Suprapubic skin (tissue), 4 donors: ENCODE results near the gene STK24. TPM values are rescaled to one million over a fixed set of nuclear protein-coding genes. Genes with fewer than 3 reads are reported as not detected.

Experiments
- DNase-seq, 2 donors: peaks; one replicate each; pipeline ENCODE4 v3.0.0-alpha.2; 2019; ENCODE audit warnings: low spot score in 2 of 2
- H3K27ac ChIP-seq: fragments of 200-600 bp; sonication (generic); one replicate; pipeline ENCODE4 v1.5.1; 2019
- H3K27me3 ChIP-seq: fragments of 200-600 bp; sonication (generic); one replicate; pipeline ENCODE4 v1.5.1; 2019
- H3K36me3 ChIP-seq: fragments of 200-600 bp; sonication (generic); one replicate; pipeline ENCODE4 v1.5.1; 2019
- H3K4me1 ChIP-seq: fragments of 200-600 bp; sonication (generic); one replicate; pipeline ENCODE4 v1.5.1; 2019
- H3K4me3 ChIP-seq: fragments of 200-600 bp; sonication (generic); one replicate; pipeline ENCODE4 v1.5.1; 2019; ENCODE audit warnings: mild to moderate bottlenecking
- H3K9me3 ChIP-seq: fragments of 200-600 bp; sonication (generic); one replicate; pipeline ENCODE4 v1.5.1; 2019
- EP300 ChIP-seq: sonication (generic); formaldehyde crosslinking; IDR thresholded peaks from one replicate; pipeline ENCODE4 v1.6.1; 2017; ENCODE audit warnings: antibody characterized with exemption
- POLR2A ChIP-seq, 2 donors: fragments of 450-650 bp; IDR thresholded peaks; one replicate each; pipeline ENCODE4 v1.6.1; 2017; ENCODE audit warnings: antibody characterized with exemption in 2 of 2, mild to moderate bottlenecking in 2 of 2, moderate library complexity in 2 of 2
- POLR2AphosphoS5 ChIP-seq, 3 donors: sonication (generic); formaldehyde crosslinking; IDR thresholded peaks; one replicate each; pipeline ENCODE4 v1.6.1; 2017; ENCODE audit warnings: antibody characterized with exemption in 3 of 3
- WGBS: methylation state at CpG from one replicate; pipeline ENCODE4 v1.1.5; 2018; 5-methylcytosine and 5-hydroxymethylcytosine counted together
- total RNA-seq, 4 donors: library from RNA; depleted of rRNA; stranded (reverse); fragments of >200 nt; gene quantifications; one replicate each; pipeline ENCODE4 v1.1.0, GENCODE V29; 2016
- TF ChIP-seq, protein P1 (sequence below), 2 donors: fragments of 200-600 bp in 1 of 2; fragments of 450-650 bp in 1 of 2; sonication (generic) in 1 of 2; IDR thresholded peaks; one replicate each; pipeline ENCODE4 v1.5.1; 2016 to 2019; ENCODE audit warnings: antibody characterized with exemption in 2 of 2, mild to moderate bottlenecking in 1 of 2, moderate library complexity in 1 of 2

Gene STK24
- total RNA-seq, 4 donors from 2014 or later, result 132 to 200 (median 176) TPM

DNA sequence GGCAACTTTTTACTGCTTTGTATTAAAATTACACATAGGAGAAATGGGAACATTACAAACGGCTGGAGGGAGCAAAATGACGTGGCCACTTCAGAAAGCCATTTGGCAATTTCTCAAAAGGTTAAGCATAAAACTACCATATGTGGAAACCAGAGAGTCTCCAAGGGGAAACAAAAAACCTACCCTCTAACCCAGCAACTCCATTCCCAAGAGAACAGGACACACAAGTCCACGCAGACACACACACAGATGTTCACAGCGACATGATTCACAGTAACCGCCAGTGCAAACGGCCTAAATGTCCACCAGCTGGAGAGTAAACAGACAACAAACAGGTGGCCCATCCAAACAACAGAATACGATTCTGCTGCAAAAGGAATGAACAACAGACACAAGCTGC lies 37.2 kb downstream of the STK24 start:
- Histone ChIP-seq H3K36me3 (no peaks in the 10 kb centered on the region), H3K4me1 (peaks cover 92% of the 10 kb centered on the region), H3K27ac (peak overlapping the region; percentile 53), H3K4me3 (no peak overlapping the region), H3K9me3 (no peaks in the 10 kb centered on the region), H3K27me3 (no peaks in the 10 kb centered on the region)
- TF ChIP-seq POLR2A (IDR thresholded peaks at IDR 0.05) (no peak), EP300 (no peak), POLR2AphosphoS5 (IDR thresholded peaks at IDR 0.05) (no peak)
- TF ChIP-seq, protein P1, sequence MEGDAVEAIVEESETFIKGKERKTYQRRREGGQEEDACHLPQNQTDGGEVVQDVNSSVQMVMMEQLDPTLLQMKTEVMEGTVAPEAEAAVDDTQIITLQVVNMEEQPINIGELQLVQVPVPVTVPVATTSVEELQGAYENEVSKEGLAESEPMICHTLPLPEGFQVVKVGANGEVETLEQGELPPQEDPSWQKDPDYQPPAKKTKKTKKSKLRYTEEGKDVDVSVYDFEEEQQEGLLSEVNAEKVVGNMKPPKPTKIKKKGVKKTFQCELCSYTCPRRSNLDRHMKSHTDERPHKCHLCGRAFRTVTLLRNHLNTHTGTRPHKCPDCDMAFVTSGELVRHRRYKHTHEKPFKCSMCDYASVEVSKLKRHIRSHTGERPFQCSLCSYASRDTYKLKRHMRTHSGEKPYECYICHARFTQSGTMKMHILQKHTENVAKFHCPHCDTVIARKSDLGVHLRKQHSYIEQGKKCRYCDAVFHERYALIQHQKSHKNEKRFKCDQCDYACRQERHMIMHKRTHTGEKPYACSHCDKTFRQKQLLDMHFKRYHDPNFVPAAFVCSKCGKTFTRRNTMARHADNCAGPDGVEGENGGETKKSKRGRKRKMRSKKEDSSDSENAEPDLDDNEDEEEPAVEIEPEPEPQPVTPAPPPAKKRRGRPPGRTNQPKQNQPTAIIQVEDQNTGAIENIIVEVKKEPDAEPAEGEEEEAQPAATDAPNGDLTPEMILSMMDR (IDR thresholded peaks at IDR 0.05), result no peak
- DNase-seq, result no peak
- 67% methylated on average over 7 of the region's 7 CpGs for WGBS

DNA sequence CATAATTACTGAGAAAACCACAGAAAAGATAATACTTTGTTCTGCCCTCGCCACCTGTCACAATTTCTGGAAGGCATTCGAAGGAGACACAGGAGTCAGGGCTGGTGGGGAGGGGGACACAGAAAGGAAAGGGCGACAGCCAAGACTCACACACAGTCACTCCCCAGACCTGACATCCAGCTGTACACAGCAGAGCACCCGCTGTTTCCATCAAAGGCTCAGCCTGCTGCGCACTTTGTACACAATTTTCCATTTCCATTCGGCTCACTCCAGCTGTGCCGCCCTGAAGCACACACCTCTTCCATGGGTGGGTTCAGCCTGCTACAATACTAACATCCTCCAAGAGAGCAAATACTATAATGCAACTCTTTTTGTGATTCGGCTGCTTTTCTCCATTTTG lies 38.0 kb downstream of the STK24 start:
- H3K4me1 ChIP-seq, result peaks cover 92% of the 10 kb centered on the region
- H3K27me3 ChIP-seq, result no peaks in the 10 kb centered on the region
- DNase-seq, result no peak
- H3K36me3 ChIP-seq, result no peaks in the 10 kb centered on the region
- WGBS, result 95% methylated on average over 8 of the region's 8 CpGs
- no peak overlapping the region for H3K27ac ChIP-seq
- no peak overlapping the region for H3K4me3 ChIP-seq
- no peaks in the 10 kb centered on the region for H3K9me3 ChIP-seq
- TF ChIP-seq POLR2A (IDR thresholded peaks at IDR 0.05) (no peak), POLR2AphosphoS5 (IDR thresholded peaks at IDR 0.05) (no peak), EP300 (no peak)
- TF ChIP-seq, protein P1 (IDR thresholded peaks at IDR 0.05), result no peak

DNA sequence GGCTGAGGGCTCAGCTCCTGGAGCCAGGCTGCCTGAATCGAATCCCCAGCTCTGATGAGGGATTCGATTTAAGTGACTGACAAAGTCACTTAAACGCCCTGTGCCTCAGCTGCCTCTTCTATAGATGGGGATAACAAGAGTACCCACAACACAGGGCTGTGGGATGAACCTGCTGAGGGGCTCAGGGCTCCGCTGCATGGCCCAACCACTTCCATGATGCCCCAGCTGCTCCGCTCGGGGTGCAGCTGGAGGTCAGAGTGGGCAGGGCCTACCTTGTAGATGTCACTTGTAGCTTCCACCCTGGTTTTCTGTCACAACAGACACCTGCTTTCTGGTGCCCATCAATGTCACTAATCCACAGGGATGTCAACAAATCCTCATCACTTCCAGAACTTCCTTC lies 39.2 kb downstream of the STK24 start:
- no peaks in the 10 kb centered on the region for H3K9me3 ChIP-seq
- no peak overlapping the region for H3K27ac ChIP-seq
- TF ChIP-seq POLR2A (IDR thresholded peaks at IDR 0.05) (no peak), POLR2AphosphoS5 (IDR thresholded peaks at IDR 0.05) (no peak), EP300 (no peak)
- TF ChIP-seq, protein P1 (IDR thresholded peaks at IDR 0.05), result no peak
- no peak for DNase-seq
- no peaks in the 10 kb centered on the region for H3K27me3 ChIP-seq
- H3K36me3 ChIP-seq, result no peaks in the 10 kb centered on the region
- WGBS, result 93% methylated on average over 6 of the region's 6 CpGs
- H3K4me3 ChIP-seq, result no peak overlapping the region
- H3K4me1 ChIP-seq, result peaks cover 89% of the 10 kb centered on the region

DNA sequence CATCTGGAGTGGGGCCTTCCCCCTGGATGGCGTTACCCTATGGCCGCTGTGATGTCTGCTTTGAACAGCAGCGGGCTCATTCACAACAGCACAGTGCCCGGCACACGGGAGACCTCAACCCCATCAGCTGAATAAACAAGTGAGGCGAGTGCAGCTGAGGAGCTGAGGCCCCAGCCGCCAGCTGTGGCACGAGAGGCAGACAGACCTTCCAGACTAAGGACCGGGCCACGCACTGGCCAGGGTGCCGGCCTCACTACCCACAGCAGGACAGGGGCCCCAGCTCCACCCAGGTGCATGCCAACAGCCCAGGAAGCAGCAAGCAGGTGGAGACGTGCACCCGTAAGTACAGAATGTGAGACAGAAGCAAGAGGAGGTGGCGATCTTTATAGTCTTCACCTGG lies 39.6 kb downstream of the STK24 start:
- H3K27ac ChIP-seq, result no peak overlapping the region
- WGBS, result 100% methylated on average over 3 of the region's 14 CpGs
- no peak for DNase-seq
- TF ChIP-seq POLR2AphosphoS5 (IDR thresholded peaks at IDR 0.05) (no peak), EP300 (no peak), POLR2A (IDR thresholded peaks at IDR 0.05) (no peak)
- TF ChIP-seq, protein P1 (IDR thresholded peaks at IDR 0.05), result no peak
- H3K4me3 ChIP-seq, result no peak overlapping the region
- no peaks in the 10 kb centered on the region for H3K36me3 ChIP-seq
- H3K4me1 ChIP-seq, result peaks cover 89% of the 10 kb centered on the region
- no peaks in the 10 kb centered on the region for H3K27me3 ChIP-seq
- no peaks in the 10 kb centered on the region for H3K9me3 ChIP-seq

DNA sequence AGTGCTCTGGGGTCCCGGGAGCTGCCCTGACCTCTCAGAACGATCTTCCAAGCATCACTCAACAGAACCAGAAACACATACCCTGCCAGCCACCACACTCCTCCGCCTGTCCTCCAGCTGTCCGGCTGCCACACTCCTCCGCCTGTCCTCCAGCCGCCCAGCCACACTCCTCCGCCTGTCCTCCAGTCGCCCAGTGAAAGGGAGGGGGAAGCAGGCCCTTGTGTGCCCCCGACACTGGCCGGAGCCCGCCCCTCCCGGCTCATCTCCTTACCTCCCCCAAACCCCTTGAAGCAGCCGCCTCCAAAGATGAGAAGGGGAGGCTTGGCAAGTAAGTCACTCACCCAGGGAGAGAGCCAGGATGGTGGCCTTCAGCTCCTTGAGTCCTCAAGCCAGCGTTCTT lies 40.2 kb downstream of the STK24 start:
- WGBS, result 81% methylated on average over 14 of the region's 14 CpGs
- no peaks in the 10 kb centered on the region for H3K27me3 ChIP-seq
- peak overlapping the region; percentile 34 for H3K27ac ChIP-seq
- TF ChIP-seq, protein P1 (IDR thresholded peaks at IDR 0.05), result no peak
- no peak for TF ChIP-seq POLR2A (IDR thresholded peaks at IDR 0.05)
- no peak for TF ChIP-seq EP300
- TF ChIP-seq POLR2AphosphoS5 (IDR thresholded peaks at IDR 0.05), result no peak
- H3K4me1 ChIP-seq, result peaks cover 89% of the 10 kb centered on the region
- no peak overlapping the region for H3K4me3 ChIP-seq
- H3K9me3 ChIP-seq, result no peaks in the 10 kb centered on the region
- no peak for DNase-seq
- H3K36me3 ChIP-seq, result no peaks in the 10 kb centered on the region
